Loucy (cell line): ENCODE measurements around the gene CFAP100.

Experiments
- H2AFZ ChIP-seq: fragments of 200-600 bp; sonication (generic); 2 replicates; pipeline ENCODE4 v1.6.0; 2016; ENCODE audit warnings: antibody characterized with exemption, mild to moderate bottlenecking, low read length, moderate library complexity
- H3F3A ChIP-seq: fragments of 200-600 bp; 2 replicates; pipeline ENCODE4 v1.6.0; 2016; ENCODE audit warnings: antibody characterized with exemption, low read depth, mild to moderate bottlenecking
- H3K27me3 ChIP-seq: fragments of 200-600 bp; sonication (generic); 2 replicates; pipeline ENCODE4 v1.6.1; 2014; ENCODE audit warnings: low read length, mild to moderate bottlenecking; ENCODE audit not compliant: insufficient read depth, poor library complexity, severe bottlenecking
- H3K36me3 ChIP-seq: fragments of 200-600 bp; sonication (generic); 2 replicates; pipeline ENCODE4 v1.6.1; 2016; ENCODE audit warnings: low read length; ENCODE audit not compliant: insufficient read depth
- H3K4me1 ChIP-seq: fragments of 200-600 bp; sonication (generic); 2 replicates; pipeline ENCODE4 v1.5.1; 2014; ENCODE audit warnings: low read length, mild to moderate bottlenecking; ENCODE audit not compliant: insufficient read depth, poor library complexity, severe bottlenecking
- H3K4me2 ChIP-seq: fragments of 200-600 bp; sonication (generic); 2 replicates; pipeline ENCODE4 v1.6.0; 2014; ENCODE audit warnings: antibody characterized with exemption, low read length, low read depth, mild to moderate bottlenecking; ENCODE audit not compliant: poor library complexity, severe bottlenecking
- H3K4me3 ChIP-seq: fragments of 200-600 bp; sonication (generic); 2 replicates; pipeline ENCODE4 v1.5.1; 2014; ENCODE audit warnings: low read length, mild to moderate bottlenecking, mixed read lengths; ENCODE audit not compliant: poor library complexity, severe bottlenecking
- H3K79me2 ChIP-seq: fragments of 200-600 bp; sonication (generic); 2 replicates; pipeline ENCODE4 v1.6.1; 2014; ENCODE audit warnings: low read length; ENCODE audit not compliant: insufficient read depth
- H3K9ac ChIP-seq: fragments of 200-600 bp; sonication (generic); 2 replicates; pipeline ENCODE4 v1.6.0; 2014; ENCODE audit warnings: mild to moderate bottlenecking, low read depth, low read length, moderate library complexity; ENCODE audit not compliant: poor library complexity, severe bottlenecking
- H3K9me2 ChIP-seq: fragments of 200-600 bp; sonication (generic); replicated peaks from 2 replicates; pipeline ENCODE4 v1.6.1; 2016; ENCODE audit warnings: low read depth, low read length, mixed read lengths
- H3K9me3 ChIP-seq: fragments of 200-600 bp; sonication (generic); 2 replicates; pipeline ENCODE4 v1.6.1; 2014; ENCODE audit warnings: mild to moderate bottlenecking, antibody characterized with exemption, low read length, low read depth; ENCODE audit not compliant: insufficient read depth
- H4K20me1 ChIP-seq: fragments of 200-600 bp; sonication (generic); 2 replicates; pipeline ENCODE4 v1.6.0; 2014; ENCODE audit warnings: antibody characterized with exemption, low read length, mild to moderate bottlenecking; ENCODE audit not compliant: insufficient read depth, poor library complexity, severe bottlenecking
- EZH2phosphoT487 ChIP-seq: fragments of 200-600 bp; IDR thresholded peaks from 2 replicates; pipeline ENCODE4 v1.6.1; 2018; ENCODE audit warnings: antibody characterized with exemption, mild to moderate bottlenecking, moderate library complexity, borderline replicate concordance
- TF ChIP-seq, protein P1 (sequence below): fragments of 200-600 bp; sonication (generic); conservative IDR thresholded peaks from 2 replicates; pipeline ENCODE4 v1.5.1; 2014; ENCODE audit warnings: mild to moderate bottlenecking, antibody characterized with exemption, low read length

The CFAP100 gene

DNA sequence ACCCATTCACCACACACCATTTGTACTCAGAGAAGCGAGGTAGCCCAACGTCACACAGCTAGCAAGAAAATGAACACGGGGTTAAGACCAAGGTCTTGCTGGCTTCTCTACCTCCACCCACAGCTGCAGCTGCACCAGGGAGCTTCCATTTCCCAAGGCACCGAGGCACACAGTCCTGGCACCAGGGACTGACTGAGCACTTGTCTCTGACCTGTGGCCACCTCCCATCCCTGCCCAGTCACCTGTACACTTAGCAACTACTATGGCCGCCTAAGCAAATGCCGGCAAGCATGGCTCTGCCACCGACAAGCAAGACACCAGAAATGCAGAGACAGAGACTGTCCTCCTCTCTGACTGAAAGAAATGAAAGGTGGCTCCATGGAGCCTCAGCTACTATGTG is 65.7 kb downstream of the CFAP100 start:
- Histone ChIP-seq H3K4me2 (no peak overlapping the region), H3K79me2 (peaks cover 83% of the 10 kb centered on the region), H2AFZ (no peak overlapping the region), H4K20me1 (peaks cover 56% of the 10 kb centered on the region), H3K9me3 (no peaks in the 10 kb centered on the region), H3K9ac (no peak overlapping the region), H3K9me2 (no peaks in the 10 kb centered on the region), H3K4me1 (no peaks in the 10 kb centered on the region), H3F3A (no peaks in the 10 kb centered on the region), H3K36me3 (peaks cover 91% of the 10 kb centered on the region; the same call in 1 of the 2 replicates), H3K27me3 (no peaks in the 10 kb centered on the region), H3K4me3 (no peak overlapping the region)
- TF ChIP-seq, protein P1, sequence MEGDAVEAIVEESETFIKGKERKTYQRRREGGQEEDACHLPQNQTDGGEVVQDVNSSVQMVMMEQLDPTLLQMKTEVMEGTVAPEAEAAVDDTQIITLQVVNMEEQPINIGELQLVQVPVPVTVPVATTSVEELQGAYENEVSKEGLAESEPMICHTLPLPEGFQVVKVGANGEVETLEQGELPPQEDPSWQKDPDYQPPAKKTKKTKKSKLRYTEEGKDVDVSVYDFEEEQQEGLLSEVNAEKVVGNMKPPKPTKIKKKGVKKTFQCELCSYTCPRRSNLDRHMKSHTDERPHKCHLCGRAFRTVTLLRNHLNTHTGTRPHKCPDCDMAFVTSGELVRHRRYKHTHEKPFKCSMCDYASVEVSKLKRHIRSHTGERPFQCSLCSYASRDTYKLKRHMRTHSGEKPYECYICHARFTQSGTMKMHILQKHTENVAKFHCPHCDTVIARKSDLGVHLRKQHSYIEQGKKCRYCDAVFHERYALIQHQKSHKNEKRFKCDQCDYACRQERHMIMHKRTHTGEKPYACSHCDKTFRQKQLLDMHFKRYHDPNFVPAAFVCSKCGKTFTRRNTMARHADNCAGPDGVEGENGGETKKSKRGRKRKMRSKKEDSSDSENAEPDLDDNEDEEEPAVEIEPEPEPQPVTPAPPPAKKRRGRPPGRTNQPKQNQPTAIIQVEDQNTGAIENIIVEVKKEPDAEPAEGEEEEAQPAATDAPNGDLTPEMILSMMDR = no peak
- TF ChIP-seq EZH2phosphoT487 = no peak

DNA sequence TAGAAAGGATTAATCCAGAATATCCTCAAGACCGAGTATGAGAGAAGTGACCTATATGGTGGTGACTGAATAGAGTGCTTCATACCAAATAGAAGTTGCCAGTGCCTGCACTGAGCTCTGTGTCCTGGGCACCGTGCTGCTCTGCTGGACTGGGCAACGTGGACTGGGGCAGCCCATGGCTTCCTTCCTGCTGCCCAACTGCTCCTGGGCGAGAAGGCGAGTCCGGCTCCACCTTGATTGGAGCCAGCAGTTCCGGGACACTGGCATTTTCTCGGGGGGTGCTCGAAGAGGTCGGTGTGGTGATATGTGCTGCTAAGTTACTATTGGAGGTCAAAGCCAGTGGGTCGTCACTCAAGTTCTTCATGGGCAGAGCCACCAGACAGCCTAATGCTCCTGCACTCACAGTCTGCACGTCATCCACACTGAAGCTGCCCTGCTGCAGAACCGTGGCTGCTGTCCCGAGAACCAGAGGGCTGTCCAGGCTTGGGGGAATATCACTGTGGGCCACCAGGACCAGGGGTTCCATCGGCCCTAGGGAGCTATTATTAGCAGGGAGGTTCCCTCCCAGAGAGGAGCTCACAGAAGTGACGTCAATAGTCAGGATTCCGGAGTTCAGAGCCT is 66.9 kb downstream of the CFAP100 start:
- peaks cover 83% of the 10 kb centered on the region for H3K79me2 ChIP-seq
- H3K4me2 ChIP-seq = no peak overlapping the region
- no peaks in the 10 kb centered on the region for H3F3A ChIP-seq
- no peak overlapping the region for H2AFZ ChIP-seq
- H3K9ac ChIP-seq = no peak overlapping the region
- TF ChIP-seq EZH2phosphoT487 = no peak
- H3K36me3 ChIP-seq = peaks cover 93% of the 10 kb centered on the region; the same call in 1 of the 2 replicates
- H3K4me1 ChIP-seq = no peaks in the 10 kb centered on the region
- H4K20me1 ChIP-seq = peaks cover 56% of the 10 kb centered on the region
- no peaks in the 10 kb centered on the region for H3K9me2 ChIP-seq
- no peaks in the 10 kb centered on the region for H3K27me3 ChIP-seq
- H3K9me3 ChIP-seq = no peaks in the 10 kb centered on the region
- no peak overlapping the region for H3K4me3 ChIP-seq

DNA sequence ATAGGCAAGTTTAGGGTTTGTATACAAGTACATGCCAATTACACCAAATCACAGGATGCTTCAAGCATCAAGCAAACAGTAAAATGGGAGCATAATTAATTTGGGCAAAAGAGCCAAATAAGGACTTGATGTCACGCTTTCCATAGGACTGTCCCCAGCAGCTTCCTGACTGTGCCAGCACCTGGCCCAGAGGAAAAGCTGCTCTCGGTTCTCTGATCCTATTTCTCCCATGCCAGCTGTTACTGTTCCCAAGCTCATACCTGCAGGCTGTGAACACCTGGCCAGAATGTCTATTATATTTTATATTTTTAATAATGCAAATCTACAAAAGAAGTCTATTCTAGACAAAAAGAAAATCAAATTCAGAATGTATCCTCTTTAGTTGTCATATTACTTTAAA is 68.8 kb downstream of the CFAP100 start:
- Histone ChIP-seq H4K20me1 (peaks cover 65% of the 10 kb centered on the region), H3K36me3 (peaks cover 89% of the 10 kb centered on the region; the same call in 1 of the 2 replicates), H3K9ac (no peak overlapping the region), H3K9me3 (no peaks in the 10 kb centered on the region), H3F3A (no peaks in the 10 kb centered on the region), H2AFZ (no peak overlapping the region), H3K27me3 (no peaks in the 10 kb centered on the region), H3K79me2 (peaks cover 88% of the 10 kb centered on the region), H3K9me2 (no peaks in the 10 kb centered on the region), H3K4me2 (no peak overlapping the region), H3K4me1 (peaks cover 15% of the 10 kb centered on the region), H3K4me3 (no peak overlapping the region)
- no peak for TF ChIP-seq EZH2phosphoT487
- TF ChIP-seq, protein P1 = no peak

DNA sequence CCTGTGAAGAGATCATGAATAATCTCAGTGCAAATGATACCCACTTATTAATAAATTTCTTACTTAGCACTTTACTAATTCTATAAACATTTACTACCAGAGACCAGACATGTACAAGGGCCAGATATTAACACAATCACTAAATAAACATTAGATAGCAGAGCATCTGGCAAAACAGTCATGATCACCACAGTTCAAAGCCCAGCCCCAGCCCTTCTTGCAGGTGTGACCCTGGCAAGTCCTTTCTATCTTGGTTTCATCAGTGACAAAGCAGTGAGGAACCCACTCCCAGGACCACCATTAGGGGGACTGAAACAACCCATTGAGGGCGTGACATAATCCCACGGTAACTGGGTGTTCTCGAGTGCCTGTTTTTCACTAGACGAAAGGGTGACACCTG is 69.4 kb downstream of the CFAP100 start:
- no peaks in the 10 kb centered on the region for H3K9me3 ChIP-seq
- H3F3A ChIP-seq = no peaks in the 10 kb centered on the region
- no peak overlapping the region for H3K4me3 ChIP-seq
- H3K4me1 ChIP-seq = peaks cover 20% of the 10 kb centered on the region
- H3K9me2 ChIP-seq = no peaks in the 10 kb centered on the region
- no peak overlapping the region for H3K4me2 ChIP-seq
- no peaks in the 10 kb centered on the region for H3K27me3 ChIP-seq
- H4K20me1 ChIP-seq = peaks cover 68% of the 10 kb centered on the region
- no peak overlapping the region for H3K9ac ChIP-seq
- peaks cover 89% of the 10 kb centered on the region; the same call in 1 of the 2 replicates for H3K36me3 ChIP-seq
- no peak overlapping the region for H2AFZ ChIP-seq
- no peak for TF ChIP-seq EZH2phosphoT487
- peaks cover 90% of the 10 kb centered on the region for H3K79me2 ChIP-seq
